Measurements from ENCODE around the gene GRIA4. TPM values are rescaled to one million over a fixed set of nuclear protein-coding genes. Genes with fewer than 3 reads are reported as not detected.

Gene GRIA4
- total RNA-seq, 1 donor, result 5.2 TPM

DNA sequence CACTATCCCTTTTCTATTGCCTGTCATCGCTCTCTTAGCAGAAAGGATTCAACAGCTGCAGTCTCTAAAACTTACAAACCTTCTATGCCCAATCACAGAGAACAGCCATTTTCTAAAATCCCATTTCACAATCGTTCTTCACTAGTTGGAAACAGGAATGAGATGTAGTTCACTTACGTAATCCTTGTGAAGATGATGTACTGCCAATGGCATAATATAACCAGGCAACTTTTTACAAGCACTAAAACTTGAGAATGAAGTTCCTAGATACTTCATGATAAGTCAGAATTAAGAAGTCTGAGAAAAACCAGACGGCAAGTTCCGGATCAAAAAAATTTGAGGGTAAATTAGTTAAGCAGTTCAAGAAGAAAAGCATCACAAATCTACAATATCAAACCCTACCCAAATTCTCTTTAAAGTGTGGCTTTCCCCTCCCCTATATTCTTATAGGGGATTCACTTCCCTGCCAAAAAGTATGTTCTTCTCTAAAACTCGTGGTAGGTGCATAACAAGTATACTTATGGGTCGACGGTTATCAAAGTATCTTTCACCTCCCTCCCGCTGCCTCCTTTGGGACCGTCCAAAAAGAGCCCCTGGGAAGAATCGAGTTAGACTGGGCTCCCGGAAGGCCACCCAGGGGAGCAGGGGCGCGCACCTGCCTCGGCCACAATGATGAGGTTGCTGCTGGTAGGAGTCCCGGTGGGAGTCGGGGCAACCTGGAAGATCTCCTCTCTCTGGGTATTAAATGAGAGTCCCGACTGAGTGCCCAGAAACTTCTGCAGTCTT is 411.5 kb downstream of the GRIA4 start:
- TF ChIP-seq CTCF (IDR thresholded peaks at IDR 0.05; ENCODE audit: insufficient read depth, low read depth, low read length), result no peak
- H3K4me3 ChIP-seq (ENCODE audit: low read depth, low read length), result peak overlapping the region; percentile 94
- peak; percentile 90 for DNase-seq (ENCODE audit: low read depth)

- peak; percentile 99 for DNase-seq (ENCODE audit: low read depth)
- no peak for TF ChIP-seq CTCF (IDR thresholded peaks at IDR 0.05; ENCODE audit: insufficient read depth, low read depth, low read length)
- peak within 1 kb of the TSS; percentile 94 for H3K4me3 ChIP-seq (ENCODE audit: low read depth, low read length)
Measured at GRCh38 chr11:106021967-106022794, 412.3 kb downstream of the GRIA4 start, which contains the start of gene MSANTD4. Gene MSANTD4, minus strand, starts transcription at chr11:106022240. Its CDS starts 11,323 bp downstream, at chr11:106010917.

GRCh38 chr11:106022795-106023275 is 413.0 kb downstream of the GRIA4 start:
- DNase-seq (ENCODE audit: low read depth), result no peak
- peak overlapping the region; percentile 94 for H3K4me3 ChIP-seq (ENCODE audit: low read depth, low read length)
- TF ChIP-seq CTCF (IDR thresholded peaks at IDR 0.05; ENCODE audit: insufficient read depth, low read depth, low read length), result no peak

DNA sequence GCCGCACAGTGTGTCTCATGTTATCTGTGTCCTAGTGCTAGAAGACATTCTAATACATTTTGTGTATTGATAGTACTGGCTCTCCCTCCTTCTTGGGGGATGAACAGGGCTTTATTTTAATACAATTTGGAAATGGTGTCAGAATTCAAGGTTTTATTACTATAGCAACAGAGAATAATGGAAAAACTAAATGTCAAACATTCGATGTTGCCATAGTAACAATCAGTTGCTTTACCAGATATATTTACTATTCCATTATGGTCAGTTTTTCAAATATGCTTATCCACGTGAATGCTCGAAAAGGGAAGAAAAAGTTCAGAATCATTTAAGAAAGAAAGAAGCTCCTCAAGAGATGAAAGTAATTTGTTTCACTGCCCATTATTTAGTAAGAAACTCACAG is 420.7 kb downstream of the GRIA4 start:
- DNase-seq (ENCODE audit: low read depth), result no peak
- TF ChIP-seq CTCF (IDR thresholded peaks at IDR 0.05; ENCODE audit: insufficient read depth, low read depth, low read length), result no peak
- no peak overlapping the region for H3K4me3 ChIP-seq (ENCODE audit: low read depth, low read length)

DNA sequence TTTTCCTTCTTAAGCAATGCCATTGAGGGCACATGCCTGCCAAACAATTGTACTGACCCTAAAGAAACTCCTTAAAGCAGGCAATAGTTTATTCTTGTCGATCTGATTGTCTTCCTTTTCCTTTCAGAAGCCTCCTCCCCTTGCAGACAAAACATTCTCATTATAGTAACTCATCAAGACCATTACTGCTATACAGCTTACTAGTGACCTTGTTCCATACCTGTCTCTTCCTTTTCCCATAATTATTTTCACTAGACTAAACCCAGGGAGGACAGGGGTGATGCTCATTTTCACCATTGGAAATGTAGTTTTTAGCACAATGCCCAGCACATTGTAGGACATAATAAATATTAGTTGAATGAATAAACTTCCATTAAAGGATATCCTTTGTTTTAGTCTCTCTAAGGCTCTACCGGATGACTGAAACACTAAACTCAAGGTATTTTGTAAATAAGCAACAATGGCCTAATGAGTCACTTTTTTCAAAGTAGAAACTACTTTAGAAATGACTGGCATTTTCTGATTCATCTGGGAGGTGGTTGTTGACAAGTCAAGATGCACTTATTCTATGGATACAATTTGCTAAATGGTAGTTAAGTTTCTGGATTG is 421.4 kb downstream of the GRIA4 start:
- TF ChIP-seq CTCF (IDR thresholded peaks at IDR 0.05; ENCODE audit: insufficient read depth, low read depth, low read length), result no peak
- DNase-seq (ENCODE audit: low read depth), result peak; percentile 18
- no peak overlapping the region for H3K4me3 ChIP-seq (ENCODE audit: low read depth, low read length)

Small RNA genes lying within 50 kb of the gene (small RNA-seq; reads per million reads assigned to genes)
- gene RNU4-55P, result not detected
- gene RNU6-277P, result not detected
